BJ (cell line): Measurements from ENCODE around the gene ZBTB32. TPM values are rescaled to one million over a fixed set of nuclear protein-coding genes. Genes with fewer than 3 reads are reported as not detected.

Source experiments
- CTCF ChIA-PET: fragments of 350-600 bp; formaldehyde crosslinking; extraction: SDS; loops from one replicate; lab custom pipeline; 2021; ENCODE audit warnings: antibody characterized with exemption, inconsistent platforms; lab: Yijun Ruan, JAX
- POLR2A ChIA-PET: fragments of 300-600 bp; sonication (Branson Sonifier 250); formaldehyde crosslinking; extraction: SDS; loops from one replicate; lab custom pipeline; 2021; ENCODE audit warnings: antibody characterized with exemption; lab: Charles Lee
- DNase-seq: peaks from one replicate; pipeline ENCODE4 v3.0.0-alpha.2; 2011; ENCODE audit warnings: low read depth
- H3K27me3 ChIP-seq: 2 replicates; pipeline ENCODE4 v1.6.0; 2011; ENCODE audit warnings: low read length; ENCODE audit not compliant: control insufficient read depth, insufficient read depth
- H3K36me3 ChIP-seq: 2 replicates; pipeline ENCODE4 v1.5.1; 2011; ENCODE audit warnings: low read length; ENCODE audit not compliant: control insufficient read depth, insufficient read depth
- H3K4me3 ChIP-seq: 2 replicates; pipeline ENCODE4 v1.5.1; 2011; ENCODE audit warnings: low read depth, mild to moderate bottlenecking, control low read depth, low read length
- CTCF ChIP-seq: IDR thresholded peaks from 2 replicates; pipeline ENCODE4 v1.5.1; 2011; ENCODE audit warnings: low read depth, mild to moderate bottlenecking, control low read depth, inconsistent platforms, low read length, moderate library complexity; ENCODE audit not compliant: insufficient read depth
- polyA plus RNA-seq: library from polyadenylated mRNA; depleted of rRNA; stranded (reverse); fragments of >200 nt; gene quantifications from 2 replicates; pipeline ENCODE4 v1.2.3, GENCODE V29; 2011

The ZBTB32 gene
- polyA plus RNA-seq, 1 experiment, result not detected

GRCh38 chr19:35727956-35728706 is 23.8 kb downstream of the ZBTB32 start:
- CTCF ChIA-PET, result interaction anchor here (0.8 kb wide), 1 partner anchor 12 kb away, joined by 3 read pairs; no protein-coding TSS in a partner anchor
- H3K4me3 ChIP-seq, result no peak overlapping the region
- TF ChIP-seq CTCF, result no peak
- POLR2A ChIA-PET, result no interaction called here
- peaks cover 75% of the 10 kb centered on the region for H3K36me3 ChIP-seq
- no peak for DNase-seq
- H3K27me3 ChIP-seq, result no peaks in the 10 kb centered on the region

- CTCF ChIA-PET, result no interaction called here
Observed at GRCh38 chr19:35729021-35729420, 24.7 kb downstream of the ZBTB32 start.

GRCh38 chr19:35729763-35730162 is 25.4 kb downstream of the ZBTB32 start:
- POLR2A ChIA-PET, result no interaction called here
- peaks cover 71% of the 10 kb centered on the region for H3K36me3 ChIP-seq
- CTCF ChIA-PET, result no interaction called here
- no peaks in the 10 kb centered on the region for H3K27me3 ChIP-seq
- no peak for DNase-seq
- no peak overlapping the region for H3K4me3 ChIP-seq
- TF ChIP-seq CTCF, result no peak

More at GRCh38 chr19:35729021-35729420, 24.7 kb downstream of the ZBTB32 start:
- Histone ChIP-seq H3K4me3 (no peak overlapping the region), H3K27me3 (no peaks in the 10 kb centered on the region), H3K36me3 (peaks cover 72% of the 10 kb centered on the region)
- no peak for TF ChIP-seq CTCF
- POLR2A ChIA-PET, result no interaction called here
- DNase-seq, result no peak

GRCh38 chr19:35730326-35730725 is 26.0 kb downstream of the ZBTB32 start:
- no peak for DNase-seq
- H3K27me3 ChIP-seq, result no peaks in the 10 kb centered on the region
- H3K4me3 ChIP-seq, result no peak overlapping the region
- CTCF ChIA-PET, result interaction anchor here (0.6 kb wide), 1 partner anchor 213 kb away, joined by 3 read pairs; no protein-coding TSS in a partner anchor
- POLR2A ChIA-PET, result no interaction called here
- TF ChIP-seq CTCF, result no peak
- peaks cover 71% of the 10 kb centered on the region for H3K36me3 ChIP-seq

GRCh38 chr19:35731353-35731752 is 27.0 kb downstream of the ZBTB32 start:
- ChIA-PET POLR2A (no interaction called here), CTCF (interaction anchor here (1.2 kb wide), 1 partner anchor 9 kb away, joined by 3 read pairs; no protein-coding TSS in a partner anchor)
- TF ChIP-seq CTCF, result no peak

More at GRCh38 chr19:35731353-35731752, 27.0 kb downstream of the ZBTB32 start:
- peaks cover 66% of the 10 kb centered on the region for H3K36me3 ChIP-seq
- no peaks in the 10 kb centered on the region for H3K27me3 ChIP-seq
- no peak overlapping the region for H3K4me3 ChIP-seq
- DNase-seq, result no peak
